ENCODE results near the gene TRAK2. TPM values are rescaled to one million over a fixed set of nuclear protein-coding genes. Genes with fewer than 3 reads are reported as not detected.

The TRAK2 gene
- polyA plus RNA-seq, 1 of the 3 experiments (the other 2 are of a cell fraction) = 10.4 TPM

DNA sequence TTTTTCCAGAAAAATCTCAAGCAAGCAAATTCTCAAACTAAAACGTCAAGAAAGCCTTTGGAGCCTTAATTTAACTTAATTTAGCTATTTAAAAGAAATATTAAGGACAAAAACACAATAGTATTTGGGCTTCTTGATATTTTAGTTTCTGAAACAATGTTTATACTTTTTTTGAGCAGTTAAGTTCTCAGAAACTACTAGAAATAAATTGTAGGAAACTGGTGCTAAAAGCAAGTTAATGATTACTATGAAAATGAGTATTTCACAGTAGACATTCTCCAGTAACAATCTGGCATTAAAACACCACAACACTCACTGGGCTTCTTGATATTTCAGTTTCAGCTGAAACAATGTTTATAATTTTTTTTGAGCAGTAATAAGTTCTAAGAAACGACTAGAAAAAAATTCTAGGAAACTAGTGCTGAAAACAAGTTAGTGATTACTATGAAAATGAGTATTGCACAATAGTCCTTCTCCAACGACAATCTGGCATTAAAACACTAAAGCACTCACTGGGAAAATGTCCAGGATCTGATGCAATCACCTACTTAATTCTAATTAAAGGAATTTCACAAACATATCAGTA, 45.1 kb downstream of the TRAK2 start:
- POLR2A ChIA-PET = no interaction called here
- no peak for TF ChIP-seq FOSL2 (IDR thresholded peaks at IDR 0.05; ENCODE audit: borderline replicate concordance, low read depth)
- peak; percentile 46 for TF ChIP-seq TCF12 (IDR thresholded peaks at IDR 0.05)
- no peak for TF ChIP-seq SIN3A (IDR thresholded peaks at IDR 0.05; ENCODE audit: borderline replicate concordance, low read depth, low read length)
- TF ChIP-seq, protein P1, sequence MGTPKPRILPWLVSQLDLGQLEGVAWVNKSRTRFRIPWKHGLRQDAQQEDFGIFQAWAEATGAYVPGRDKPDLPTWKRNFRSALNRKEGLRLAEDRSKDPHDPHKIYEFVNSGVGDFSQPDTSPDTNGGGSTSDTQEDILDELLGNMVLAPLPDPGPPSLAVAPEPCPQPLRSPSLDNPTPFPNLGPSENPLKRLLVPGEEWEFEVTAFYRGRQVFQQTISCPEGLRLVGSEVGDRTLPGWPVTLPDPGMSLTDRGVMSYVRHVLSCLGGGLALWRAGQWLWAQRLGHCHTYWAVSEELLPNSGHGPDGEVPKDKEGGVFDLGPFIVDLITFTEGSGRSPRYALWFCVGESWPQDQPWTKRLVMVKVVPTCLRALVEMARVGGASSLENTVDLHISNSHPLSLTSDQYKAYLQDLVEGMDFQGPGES (IDR thresholded peaks at IDR 0.05; ENCODE audit: low read depth, low read length) = no peak
- no peak for TF ChIP-seq FOXJ3 (CRISPR knock-in tag; IDR thresholded peaks at IDR 0.05)
- TF ChIP-seq MAX (IDR thresholded peaks at IDR 0.05; ENCODE audit: low read depth) = no peak
- TF ChIP-seq FOXM1 (IDR thresholded peaks at IDR 0.05; ENCODE audit: low read depth) = no peak
- TF ChIP-seq NRF1 (IDR thresholded peaks at IDR 0.05; ENCODE audit: low read depth, low read length) = no peak
- TF ChIP-seq RCOR1 (IDR thresholded peaks at IDR 0.05; ENCODE audit: low read length) = no peak
- TF ChIP-seq JUND (IDR thresholded peaks at IDR 0.05) = 0 out of 2 replicates have a peak, but pooled peaks have one; percentile 12
- TF ChIP-seq, protein P2, sequence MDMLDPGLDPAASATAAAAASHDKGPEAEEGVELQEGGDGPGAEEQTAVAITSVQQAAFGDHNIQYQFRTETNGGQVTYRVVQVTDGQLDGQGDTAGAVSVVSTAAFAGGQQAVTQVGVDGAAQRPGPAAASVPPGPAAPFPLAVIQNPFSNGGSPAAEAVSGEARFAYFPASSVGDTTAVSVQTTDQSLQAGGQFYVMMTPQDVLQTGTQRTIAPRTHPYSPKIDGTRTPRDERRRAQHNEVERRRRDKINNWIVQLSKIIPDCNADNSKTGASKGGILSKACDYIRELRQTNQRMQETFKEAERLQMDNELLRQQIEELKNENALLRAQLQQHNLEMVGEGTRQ (IDR thresholded peaks at IDR 0.05; ENCODE audit: borderline replicate concordance, low read depth, low read length) = no peak
- TF ChIP-seq NFIC (IDR thresholded peaks at IDR 0.05; ENCODE audit: borderline replicate concordance) = peak; percentile 64; the same call in 1 of the 2 replicates
- no peak for TF ChIP-seq TEAD4 (IDR thresholded peaks at IDR 0.05; ENCODE audit: borderline replicate concordance, insufficient read depth)
- no peak for TF ChIP-seq ZBTB33 (IDR thresholded peaks at IDR 0.05; ENCODE audit: borderline replicate concordance, low read depth)
- TF ChIP-seq POLR2AphosphoS5 (IDR thresholded peaks at IDR 0.05; ENCODE audit: low read depth, low read length) = no peak; the same call in 1 of the 2 replicates
- TF ChIP-seq GABPA (IDR thresholded peaks at IDR 0.05; ENCODE audit: low read depth) = no peak
- TF ChIP-seq EP300 (IDR thresholded peaks at IDR 0.05; ENCODE audit: borderline replicate concordance in 1 of 2, low read depth in 1 of 2, low read length in 1 of 2) = peak; percentile 20 to 43; a peak in 2 of 4 replicates
- no peak for TF ChIP-seq TAF1 (IDR thresholded peaks at IDR 0.05; ENCODE audit: borderline replicate concordance, low read depth, low read length)
- no peak for TF ChIP-seq SMC3 (IDR thresholded peaks at IDR 0.05; ENCODE audit: low read depth, low read length)
- no peak for TF ChIP-seq CTCF (IDR thresholded peaks at IDR 0.05)
- TF ChIP-seq YY1 (IDR thresholded peaks at IDR 0.05; ENCODE audit: low read depth) = no peak
- TF ChIP-seq RFX5 (IDR thresholded peaks at IDR 0.05; ENCODE audit: low read length) = no peak
- no peak for TF ChIP-seq CHD2 (IDR thresholded peaks at IDR 0.05; ENCODE audit: low read length, partially characterized antibody)
- no peak for TF ChIP-seq MXI1 (IDR thresholded peaks at IDR 0.05; ENCODE audit: low read depth, low read length)
- TF ChIP-seq, protein P3, sequence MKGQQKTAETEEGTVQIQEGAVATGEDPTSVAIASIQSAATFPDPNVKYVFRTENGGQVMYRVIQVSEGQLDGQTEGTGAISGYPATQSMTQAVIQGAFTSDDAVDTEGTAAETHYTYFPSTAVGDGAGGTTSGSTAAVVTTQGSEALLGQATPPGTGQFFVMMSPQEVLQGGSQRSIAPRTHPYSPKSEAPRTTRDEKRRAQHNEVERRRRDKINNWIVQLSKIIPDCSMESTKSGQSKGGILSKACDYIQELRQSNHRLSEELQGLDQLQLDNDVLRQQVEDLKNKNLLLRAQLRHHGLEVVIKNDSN (IDR thresholded peaks at IDR 0.05; ENCODE audit: borderline replicate concordance, low read depth) = no peak
- TF ChIP-seq, protein P4, sequence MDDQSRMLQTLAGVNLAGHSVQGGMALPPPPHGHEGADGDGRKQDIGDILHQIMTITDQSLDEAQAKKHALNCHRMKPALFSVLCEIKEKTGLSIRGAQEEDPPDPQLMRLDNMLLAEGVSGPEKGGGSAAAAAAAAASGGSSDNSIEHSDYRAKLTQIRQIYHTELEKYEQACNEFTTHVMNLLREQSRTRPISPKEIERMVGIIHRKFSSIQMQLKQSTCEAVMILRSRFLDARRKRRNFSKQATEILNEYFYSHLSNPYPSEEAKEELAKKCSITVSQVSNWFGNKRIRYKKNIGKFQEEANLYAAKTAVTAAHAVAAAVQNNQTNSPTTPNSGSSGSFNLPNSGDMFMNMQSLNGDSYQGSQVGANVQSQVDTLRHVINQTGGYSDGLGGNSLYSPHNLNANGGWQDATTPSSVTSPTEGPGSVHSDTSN (IDR thresholded peaks at IDR 0.05) = no peak
- no peak for TF ChIP-seq MEF2A (IDR thresholded peaks at IDR 0.05; ENCODE audit: borderline replicate concordance, low read depth)

More for the DNA sequence above, 45.1 kb downstream of the TRAK2 start:
- H2AFZ ChIP-seq (ENCODE audit: low read depth) = no peak overlapping the region
- peak overlapping the region; percentile 24 to 74 for H3K27ac ChIP-seq (ENCODE audit: low read depth in 2 of 2, low read length in 1 of 2)
- peaks cover 12% of the 10 kb centered on the region for H3F3A ChIP-seq (replicated peaks; ENCODE audit: insufficient read depth)
- DNase-seq = no peak
- peak overlapping the region in 1 of 2 experiments; percentile 33; a peak in 1 of 4 replicates for H3K4me3 ChIP-seq (ENCODE audit: low read depth in 2 of 2, low read length in 1 of 2)
- H3K9me3 ChIP-seq = no peaks in the 10 kb centered on the region
- peaks cover 43% of the 10 kb centered on the region for H3K79me2 ChIP-seq (ENCODE audit: insufficient read depth)
- 28% methylated on average over 3 of the region's 3 CpGs for WGBS (ENCODE audit: low lambda C conversion rate)
- CTCF ChIA-PET = interaction anchor here (1.4 kb wide), 2 partner anchors 8 to 229 kb away, joined by 3 to 5 read pairs; no protein-coding TSS in a partner anchor
- peaks cover 0 to 12% of the 10 kb centered on the region in 2 experiments for H3K36me3 ChIP-seq (replicated peaks in 1 of 2; ENCODE audit: control insufficient read depth in 1 of 2, insufficient read depth in 2 of 2, low read length in 1 of 2)
- peaks cover 25 to 27% of the 10 kb centered on the region in 2 experiments; a peak in 3 of 4 replicates for H3K4me1 ChIP-seq (ENCODE audit: control insufficient read depth in 1 of 2, insufficient read depth in 2 of 2, low read depth in 1 of 2, low read length in 1 of 2)
- no peaks in the 10 kb centered on the region for H4K20me1 ChIP-seq (ENCODE audit: insufficient read depth)
- no peak overlapping the region for H3K9ac ChIP-seq
- H3K27me3 ChIP-seq (ENCODE audit: insufficient read depth) = no peaks in the 10 kb centered on the region
- H3K9me2 ChIP-seq = no peaks in the 10 kb centered on the region
- H3K4me2 ChIP-seq = no peak overlapping the region; the same call in 1 of the 2 replicates
